Measurements from ENCODE around the gene CRLF1. TPM values are rescaled to one million over a fixed set of nuclear protein-coding genes. Genes with fewer than 3 reads are reported as not detected.

Gene CRLF1
- total RNA-seq, 2 donors from 2014 or later, result not detected

GRCh38 chr19:18610556-18611326 is 4.1 kb upstream of the CRLF1 start:
- ATAC-seq, result no peak
- peaks cover 16% of the 10 kb centered on the region for H3K36me3 Mint-ChIP-seq (ENCODE audit: low read depth)
- peak overlapping the region; percentile 78 for H3K27ac Mint-ChIP-seq
- peak overlapping the region; percentile 71 for H3K4me3 Mint-ChIP-seq
- peaks cover 32% of the 10 kb centered on the region for H3K4me1 Mint-ChIP-seq
- H3K9me3 ChIP-seq (ENCODE audit: control insufficient read depth, low read length, poor library complexity, severe bottlenecking), result no peaks in the 10 kb centered on the region
- DNase-seq, result no peak
- peaks cover 59% of the 10 kb centered on the region for H3K27me3 Mint-ChIP-seq

GRCh38 chr19:18610245-18610555 is 3.6 kb upstream of the CRLF1 start:
- Mint-ChIP-seq H3K36me3 (ENCODE audit: low read depth) (peaks cover 19% of the 10 kb centered on the region), H3K4me1 (peaks cover 35% of the 10 kb centered on the region), H3K4me3 (no peak overlapping the region), H3K27ac (no peak overlapping the region), H3K27me3 (peaks cover 60% of the 10 kb centered on the region)
- no peaks in the 10 kb centered on the region for H3K9me3 ChIP-seq (ENCODE audit: control insufficient read depth, low read length, poor library complexity, severe bottlenecking)
- ATAC-seq, result no peak
- no peak for DNase-seq

GRCh38 chr19:18609717-18610051 is 3.1 kb upstream of the CRLF1 start:
- peaks cover 60% of the 10 kb centered on the region for H3K27me3 Mint-ChIP-seq
- ATAC-seq, result no peak
- no peaks in the 10 kb centered on the region for H3K9me3 ChIP-seq (ENCODE audit: control insufficient read depth, low read length, poor library complexity, severe bottlenecking)
- H3K27ac Mint-ChIP-seq, result no peak overlapping the region
- peaks cover 19% of the 10 kb centered on the region for H3K36me3 Mint-ChIP-seq (ENCODE audit: low read depth)
- H3K4me1 Mint-ChIP-seq, result peaks cover 35% of the 10 kb centered on the region
- DNase-seq, result no peak
- no peak overlapping the region for H3K4me3 Mint-ChIP-seq

GRCh38 chr19:18608805-18609716 is 2.5 kb upstream of the CRLF1 start:
- DNase-seq (no peak), ATAC-seq (no peak)
- H3K36me3 Mint-ChIP-seq (ENCODE audit: low read depth), result peaks cover 17% of the 10 kb centered on the region
- H3K9me3 ChIP-seq (ENCODE audit: control insufficient read depth, low read length, poor library complexity, severe bottlenecking), result no peaks in the 10 kb centered on the region
- H3K4me3 Mint-ChIP-seq, result peak overlapping the region; percentile 77
- peaks cover 58% of the 10 kb centered on the region for H3K27me3 Mint-ChIP-seq
- H3K4me1 Mint-ChIP-seq, result peaks cover 33% of the 10 kb centered on the region
- no peak overlapping the region for H3K27ac Mint-ChIP-seq

GRCh38 chr19:18608102-18608804 is 1.7 kb upstream of the CRLF1 start:
- H3K4me3 Mint-ChIP-seq, result peak overlapping the region; percentile 77

GRCh38 chr19:18607226-18608101 is 865 bp upstream of the CRLF1 start:
- peak overlapping the region; percentile 61 for H3K4me3 Mint-ChIP-seq
- peaks cover 64% of the 10 kb centered on the region for H3K27me3 Mint-ChIP-seq
- H3K36me3 Mint-ChIP-seq (ENCODE audit: low read depth), result peaks cover 17% of the 10 kb centered on the region
- H3K9me3 ChIP-seq (ENCODE audit: control insufficient read depth, low read length, poor library complexity, severe bottlenecking), result no peaks in the 10 kb centered on the region
- no peak for ATAC-seq
- peaks cover 32% of the 10 kb centered on the region for H3K4me1 Mint-ChIP-seq
- no peak for DNase-seq
- no peak overlapping the region for H3K27ac Mint-ChIP-seq

More at GRCh38 chr19:18608102-18608804, 1.7 kb upstream of the CRLF1 start:
- peaks cover 57% of the 10 kb centered on the region for H3K27me3 Mint-ChIP-seq
- peaks cover 30% of the 10 kb centered on the region for H3K4me1 Mint-ChIP-seq
- ATAC-seq (no peak), DNase-seq (no peak)
- H3K36me3 Mint-ChIP-seq (ENCODE audit: low read depth), result peaks cover 14% of the 10 kb centered on the region
- no peaks in the 10 kb centered on the region for H3K9me3 ChIP-seq (ENCODE audit: control insufficient read depth, low read length, poor library complexity, severe bottlenecking)
- H3K27ac Mint-ChIP-seq, result no peak overlapping the region

GRCh38 chr19:18605546-18606280 is 886 bp downstream of the CRLF1 start:
- no peak for ATAC-seq
- peaks cover 12% of the 10 kb centered on the region for H3K36me3 Mint-ChIP-seq (ENCODE audit: low read depth)

GRCh38 chr19:18605196-18605545 is 1.4 kb downstream of the CRLF1 start:
- Mint-ChIP-seq H3K27ac (no peak overlapping the region), H3K4me1 (peaks cover 20% of the 10 kb centered on the region), H3K36me3 (ENCODE audit: low read depth) (peaks cover 12% of the 10 kb centered on the region), H3K4me3 (peak overlapping the region; percentile 50), H3K27me3 (peaks cover 71% of the 10 kb centered on the region)
- no peaks in the 10 kb centered on the region for H3K9me3 ChIP-seq (ENCODE audit: control insufficient read depth, low read length, poor library complexity, severe bottlenecking)
- no peak for ATAC-seq
- no peak for DNase-seq

More at GRCh38 chr19:18605546-18606280, 886 bp downstream of the CRLF1 start:
- peaks cover 20% of the 10 kb centered on the region for H3K4me1 Mint-ChIP-seq
- DNase-seq, result no peak
- H3K27ac Mint-ChIP-seq, result no peak overlapping the region
- H3K27me3 Mint-ChIP-seq, result peaks cover 65% of the 10 kb centered on the region
- peak overlapping the region; percentile 50 for H3K4me3 Mint-ChIP-seq
- no peaks in the 10 kb centered on the region for H3K9me3 ChIP-seq (ENCODE audit: control insufficient read depth, low read length, poor library complexity, severe bottlenecking)

- H3K36me3 Mint-ChIP-seq (ENCODE audit: low read depth), result peaks cover 12% of the 10 kb centered on the region
- H3K27ac Mint-ChIP-seq, result no peak overlapping the region
- H3K4me3 Mint-ChIP-seq, result no peak overlapping the region
- no peak for DNase-seq
- no peak for ATAC-seq
- peaks cover 71% of the 10 kb centered on the region for H3K27me3 Mint-ChIP-seq
- H3K9me3 ChIP-seq (ENCODE audit: control insufficient read depth, low read length, poor library complexity, severe bottlenecking), result no peaks in the 10 kb centered on the region
- H3K4me1 Mint-ChIP-seq, result peaks cover 20% of the 10 kb centered on the region
Observed at GRCh38 chr19:18604820-18605159, 1.8 kb downstream of the CRLF1 start.

- peaks cover 10% of the 10 kb centered on the region for H3K36me3 Mint-ChIP-seq (ENCODE audit: low read depth)
- ATAC-seq (no peak), DNase-seq (no peak)
- peaks cover 17% of the 10 kb centered on the region for H3K4me1 Mint-ChIP-seq
- H3K9me3 ChIP-seq (ENCODE audit: control insufficient read depth, low read length, poor library complexity, severe bottlenecking), result no peaks in the 10 kb centered on the region
- no peak overlapping the region for H3K4me3 Mint-ChIP-seq
- H3K27me3 Mint-ChIP-seq, result peaks cover 71% of the 10 kb centered on the region
- H3K27ac Mint-ChIP-seq, result no peak overlapping the region
Observed at GRCh38 chr19:18603958-18604819, 2.4 kb downstream of the CRLF1 start.

- DNase-seq, result no peak
- H3K9me3 ChIP-seq (ENCODE audit: control insufficient read depth, low read length, poor library complexity, severe bottlenecking), result no peaks in the 10 kb centered on the region
- ATAC-seq, result peak; percentile 70
- no peak overlapping the region for H3K27ac Mint-ChIP-seq
- peaks cover 11% of the 10 kb centered on the region for H3K4me1 Mint-ChIP-seq
- H3K36me3 Mint-ChIP-seq (ENCODE audit: low read depth), result peaks cover 8% of the 10 kb centered on the region
- H3K4me3 Mint-ChIP-seq, result no peak overlapping the region
- H3K27me3 Mint-ChIP-seq, result peaks cover 69% of the 10 kb centered on the region
Observed at GRCh38 chr19:18603255-18603957, 3.2 kb downstream of the CRLF1 start.
